ENCODE measurements around the gene ARHGAP40. TPM values are rescaled to one million over a fixed set of nuclear protein-coding genes. Genes with fewer than 3 reads are reported as not detected.

The ARHGAP40 gene
- total and polyA plus RNA-seq, 2 donors (not counting 1 experiment from before 2014, with no cell fraction given) = not detected

- H3K36me3 ChIP-seq (ENCODE audit: control insufficient read depth, insufficient read depth, low read length) = no peaks in the 10 kb centered on the region
- H3K9ac ChIP-seq (ENCODE audit: insufficient read depth, low read length) = no peak overlapping the region
- no peaks in the 10 kb centered on the region for H4K20me1 ChIP-seq (ENCODE audit: control insufficient read depth, extremely low read depth, insufficient read depth, low read length)
- H3K27me3 ChIP-seq (ENCODE audit: control insufficient read depth, insufficient read depth, low read length) = peaks cover 15% of the 10 kb centered on the region
- H3K4me1 ChIP-seq (ENCODE audit: control insufficient read depth, extremely low read depth, insufficient read depth, low read length) = no peaks in the 10 kb centered on the region
- H3K27ac ChIP-seq (ENCODE audit: insufficient read depth, low read length) = no peak overlapping the region
- DNase-seq (ENCODE audit: low read depth in 2 of 2) = no peak
- no peak overlapping the region for H3K4me2 ChIP-seq (ENCODE audit: extremely low read depth, insufficient read depth, low read length)
- no peaks in the 10 kb centered on the region for H3K79me2 ChIP-seq (ENCODE audit: control insufficient read depth, insufficient read depth, low read length)
- H2AFZ ChIP-seq (ENCODE audit: low read length) = no peak overlapping the region
- no peak overlapping the region for H3K4me3 ChIP-seq (replicated peaks in 1 of 4; ENCODE audit: control extremely low read depth in 1 of 4, insufficient read depth in 1 of 4, low read depth in 3 of 4, low read length in 4 of 4)
- no peaks in the 10 kb centered on the region for H3K9me3 ChIP-seq (ENCODE audit: control insufficient read depth, insufficient read depth, low read depth, low read length)
- no peak for TF ChIP-seq CTCF (conservative IDR thresholded peaks at IDR 0.05 in 1 of 2, IDR thresholded peaks at IDR 0.05 in 1 of 2; ENCODE audit: low read depth in 1 of 2, low read length in 2 of 2)
- TF ChIP-seq EZH2 (IDR thresholded peaks at IDR 0.05; ENCODE audit: low read length, missing control alignments) = no peak
Observed at GRCh38 chr20:38644588-38645260, 43.1 kb downstream of the ARHGAP40 start.

- H3K4me1 ChIP-seq (ENCODE audit: control insufficient read depth, extremely low read depth, insufficient read depth, low read length) = no peaks in the 10 kb centered on the region
- no peak overlapping the region for H3K4me2 ChIP-seq (ENCODE audit: extremely low read depth, insufficient read depth, low read length)
- no peak overlapping the region for H3K9ac ChIP-seq (ENCODE audit: insufficient read depth, low read length)
- DNase-seq (ENCODE audit: low read depth in 2 of 2) = no peak
- no peak for TF ChIP-seq CTCF (conservative IDR thresholded peaks at IDR 0.05 in 1 of 2, IDR thresholded peaks at IDR 0.05 in 1 of 2; ENCODE audit: low read depth in 1 of 2, low read length in 2 of 2)
- TF ChIP-seq EZH2 (IDR thresholded peaks at IDR 0.05; ENCODE audit: low read length, missing control alignments) = peak; percentile 37
- H3K4me3 ChIP-seq (replicated peaks in 1 of 4; ENCODE audit: control extremely low read depth in 1 of 4, insufficient read depth in 1 of 4, low read depth in 3 of 4, low read length in 4 of 4) = no peak overlapping the region
- H3K27ac ChIP-seq (ENCODE audit: insufficient read depth, low read length) = no peak overlapping the region
- no peaks in the 10 kb centered on the region for H3K9me3 ChIP-seq (ENCODE audit: control insufficient read depth, insufficient read depth, low read depth, low read length)
- H4K20me1 ChIP-seq (ENCODE audit: control insufficient read depth, extremely low read depth, insufficient read depth, low read length) = no peaks in the 10 kb centered on the region
- no peaks in the 10 kb centered on the region for H3K36me3 ChIP-seq (ENCODE audit: control insufficient read depth, insufficient read depth, low read length)
- H3K79me2 ChIP-seq (ENCODE audit: control insufficient read depth, insufficient read depth, low read length) = no peaks in the 10 kb centered on the region
- no peak overlapping the region for H2AFZ ChIP-seq (ENCODE audit: low read length)
- H3K27me3 ChIP-seq (ENCODE audit: control insufficient read depth, insufficient read depth, low read length) = peaks cover 15% of the 10 kb centered on the region
Observed at GRCh38 chr20:38645351-38645750, 43.7 kb downstream of the ARHGAP40 start.

GRCh38 chr20:38645980-38646858, 44.6 kb downstream of the ARHGAP40 start:
- Histone ChIP-seq H3K27me3 (ENCODE audit: control insufficient read depth, insufficient read depth, low read length) (peaks cover 13% of the 10 kb centered on the region), H3K79me2 (ENCODE audit: control insufficient read depth, insufficient read depth, low read length) (no peaks in the 10 kb centered on the region), H2AFZ (ENCODE audit: low read length) (no peak overlapping the region), H3K4me1 (ENCODE audit: control insufficient read depth, extremely low read depth, insufficient read depth, low read length) (no peaks in the 10 kb centered on the region), H4K20me1 (ENCODE audit: control insufficient read depth, extremely low read depth, insufficient read depth, low read length) (no peaks in the 10 kb centered on the region), H3K36me3 (ENCODE audit: control insufficient read depth, insufficient read depth, low read length) (no peaks in the 10 kb centered on the region), H3K27ac (ENCODE audit: insufficient read depth, low read length) (no peak overlapping the region), H3K9ac (ENCODE audit: insufficient read depth, low read length) (no peak overlapping the region), H3K4me2 (ENCODE audit: extremely low read depth, insufficient read depth, low read length) (no peak overlapping the region), H3K9me3 (ENCODE audit: control insufficient read depth, insufficient read depth, low read depth, low read length) (no peaks in the 10 kb centered on the region), H3K4me3 (replicated peaks in 1 of 4; ENCODE audit: control extremely low read depth in 1 of 4, insufficient read depth in 1 of 4, low read depth in 3 of 4, low read length in 4 of 4) (peak overlapping the region in 1 of 4 experiments; percentile 45)
- DNase-seq (ENCODE audit: low read depth in 2 of 2) = peak; percentile 49 to 58
- no peak for TF ChIP-seq EZH2 (IDR thresholded peaks at IDR 0.05; ENCODE audit: low read length, missing control alignments)
- peak; percentile 81 to 82 for TF ChIP-seq CTCF (conservative IDR thresholded peaks at IDR 0.05 in 1 of 2, IDR thresholded peaks at IDR 0.05 in 1 of 2; ENCODE audit: low read depth in 1 of 2, low read length in 2 of 2)
